ENCODE data around the gene RBFOX2.

DNA sequence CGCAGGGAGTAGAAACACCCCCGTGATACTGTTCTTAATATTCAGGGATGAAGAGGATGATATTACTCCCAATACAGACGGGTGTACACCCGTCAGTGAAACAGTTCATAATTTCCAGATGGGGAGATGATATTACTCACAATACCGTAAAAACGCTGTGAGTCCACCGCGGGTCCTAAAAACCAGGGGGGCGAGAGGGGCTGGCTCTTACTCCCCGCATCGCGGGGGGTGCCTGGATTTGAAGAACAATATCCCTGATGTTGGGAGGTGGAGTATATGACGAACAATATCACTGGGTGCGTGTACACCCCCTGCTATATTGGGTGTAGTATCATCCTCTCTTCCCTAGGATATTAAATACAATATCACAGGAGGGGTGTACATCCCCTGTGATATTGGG, 331.5 kb downstream of the RBFOX2 start:
- TF ChIP-seq, protein P1, sequence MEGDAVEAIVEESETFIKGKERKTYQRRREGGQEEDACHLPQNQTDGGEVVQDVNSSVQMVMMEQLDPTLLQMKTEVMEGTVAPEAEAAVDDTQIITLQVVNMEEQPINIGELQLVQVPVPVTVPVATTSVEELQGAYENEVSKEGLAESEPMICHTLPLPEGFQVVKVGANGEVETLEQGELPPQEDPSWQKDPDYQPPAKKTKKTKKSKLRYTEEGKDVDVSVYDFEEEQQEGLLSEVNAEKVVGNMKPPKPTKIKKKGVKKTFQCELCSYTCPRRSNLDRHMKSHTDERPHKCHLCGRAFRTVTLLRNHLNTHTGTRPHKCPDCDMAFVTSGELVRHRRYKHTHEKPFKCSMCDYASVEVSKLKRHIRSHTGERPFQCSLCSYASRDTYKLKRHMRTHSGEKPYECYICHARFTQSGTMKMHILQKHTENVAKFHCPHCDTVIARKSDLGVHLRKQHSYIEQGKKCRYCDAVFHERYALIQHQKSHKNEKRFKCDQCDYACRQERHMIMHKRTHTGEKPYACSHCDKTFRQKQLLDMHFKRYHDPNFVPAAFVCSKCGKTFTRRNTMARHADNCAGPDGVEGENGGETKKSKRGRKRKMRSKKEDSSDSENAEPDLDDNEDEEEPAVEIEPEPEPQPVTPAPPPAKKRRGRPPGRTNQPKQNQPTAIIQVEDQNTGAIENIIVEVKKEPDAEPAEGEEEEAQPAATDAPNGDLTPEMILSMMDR (IDR thresholded peaks at IDR 0.05; ENCODE audit: low read length) = no peak
- no peak for TF ChIP-seq EZH2 (IDR thresholded peaks at IDR 0.05; ENCODE audit: borderline replicate concordance, low read length)

Measured in OCI-LY1 (cell line).